HCEC 1CT (cell line): ENCODE measurements around the gene PGAP2.
"Not testable (repeated sequence)": the region's sequence is repeated elsewhere in the genome, so short reads cannot be mapped to it uniquely, and the experiment has no call there.

Experiments
- DNase-seq: peaks from one replicate; pipeline ENCODE4 v3.0.0-alpha.2; 2017

Gene PGAP2

GRCh38 chr11:3808861-3809623 lies 682 bp downstream of the PGAP2 start:
- peak; percentile 59 for DNase-seq

DNA sequence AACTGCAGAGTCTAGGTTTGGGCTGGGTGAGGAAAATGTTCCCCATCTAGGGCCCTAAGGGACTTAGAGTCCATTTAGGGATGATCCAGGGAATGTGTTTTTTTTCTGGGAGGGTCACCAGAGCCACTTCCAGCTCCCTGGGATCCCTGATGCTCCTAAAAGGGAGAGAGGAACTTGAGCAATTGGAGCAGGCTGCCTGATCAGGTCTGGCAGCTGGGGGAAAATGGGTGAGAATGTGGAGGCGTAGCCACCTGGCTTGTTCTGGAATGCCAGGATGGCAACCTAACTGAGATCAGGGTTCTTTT lies 1.2 kb downstream of the PGAP2 start:
- no peak for DNase-seq

DNA sequence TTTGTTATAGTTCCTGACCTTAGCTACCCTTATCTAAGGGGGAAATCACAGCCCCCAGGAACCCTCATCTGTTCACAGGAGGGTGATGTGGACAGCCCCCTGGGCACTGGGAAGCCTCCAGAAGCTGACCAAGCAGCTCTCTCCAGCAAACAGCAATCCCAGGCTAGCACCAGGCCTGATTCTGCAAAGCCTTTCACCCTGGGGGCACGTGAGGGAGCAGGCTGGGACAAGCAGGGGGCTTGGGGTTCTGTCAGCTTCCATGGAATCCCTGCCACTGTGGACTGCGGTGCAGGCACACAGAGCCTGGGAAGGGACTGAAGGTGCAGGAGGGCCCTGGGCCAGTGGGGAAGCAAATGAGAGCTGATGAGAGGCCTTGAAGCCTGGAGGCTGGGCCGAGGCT lies 2.1 kb downstream of the PGAP2 start:
- no peak for DNase-seq

- DNase-seq = no peak
These were observed 2.6 kb downstream of the PGAP2 start for GRCh38 chr11:3810951-3811350.

GRCh38 chr11:3814832-3815231 lies 6.5 kb downstream of the PGAP2 start:
- DNase-seq = not testable (repeated sequence)

GRCh38 chr11:3815845-3816244 lies 7.5 kb downstream of the PGAP2 start:
- DNase-seq = no peak

GRCh38 chr11:3816673-3817072 lies 8.3 kb downstream of the PGAP2 start:
- no peak for DNase-seq

GRCh38 chr11:3817181-3817800 lies 8.9 kb downstream of the PGAP2 start:
- DNase-seq = no peak

GRCh38 chr11:3820971-3821370 lies 12.6 kb downstream of the PGAP2 start:
- DNase-seq = no peak

- no peak for DNase-seq
These were observed 14.0 kb downstream of the PGAP2 start for GRCh38 chr11:3822312-3822711.

GRCh38 chr11:3823303-3823702 lies 14.9 kb downstream of the PGAP2 start:
- DNase-seq = peak; percentile 81

DNA sequence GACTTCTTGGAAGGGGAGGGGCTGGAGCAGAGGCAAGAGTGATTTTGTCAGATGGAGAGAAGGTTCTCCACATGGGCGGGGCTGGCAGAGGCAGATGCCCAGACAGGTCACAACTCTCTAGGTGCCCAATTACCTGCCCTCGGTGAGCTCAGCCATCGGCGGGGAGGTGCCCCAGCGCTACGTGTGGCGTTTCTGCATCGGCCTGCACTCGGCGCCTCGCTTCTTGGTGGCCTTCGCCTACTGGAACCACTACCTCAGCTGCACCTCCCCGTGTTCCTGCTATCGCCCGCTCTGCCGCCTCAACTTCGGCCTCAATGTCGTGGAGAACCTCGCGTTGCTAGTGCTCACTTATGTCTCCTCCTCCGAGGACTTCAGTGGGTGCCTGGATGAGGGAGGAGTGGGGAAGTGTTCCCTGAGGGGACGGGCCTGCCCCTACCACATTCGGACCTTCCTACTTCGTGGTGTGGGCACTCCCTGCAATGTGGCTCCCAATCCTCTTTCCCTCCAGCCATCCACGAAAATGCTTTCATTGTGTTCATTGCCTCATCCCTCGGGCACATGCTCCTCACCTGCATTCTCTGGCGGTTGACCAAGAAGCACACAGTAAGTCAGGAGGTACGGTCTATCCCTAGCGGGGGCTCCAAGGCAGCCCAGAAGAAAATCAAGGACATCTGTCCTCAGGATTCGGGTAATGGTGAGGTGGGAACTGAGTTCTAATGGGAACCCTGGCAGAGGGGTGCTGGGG lies 15.6 kb downstream of the PGAP2 start:
- no peak for DNase-seq

DNA sequence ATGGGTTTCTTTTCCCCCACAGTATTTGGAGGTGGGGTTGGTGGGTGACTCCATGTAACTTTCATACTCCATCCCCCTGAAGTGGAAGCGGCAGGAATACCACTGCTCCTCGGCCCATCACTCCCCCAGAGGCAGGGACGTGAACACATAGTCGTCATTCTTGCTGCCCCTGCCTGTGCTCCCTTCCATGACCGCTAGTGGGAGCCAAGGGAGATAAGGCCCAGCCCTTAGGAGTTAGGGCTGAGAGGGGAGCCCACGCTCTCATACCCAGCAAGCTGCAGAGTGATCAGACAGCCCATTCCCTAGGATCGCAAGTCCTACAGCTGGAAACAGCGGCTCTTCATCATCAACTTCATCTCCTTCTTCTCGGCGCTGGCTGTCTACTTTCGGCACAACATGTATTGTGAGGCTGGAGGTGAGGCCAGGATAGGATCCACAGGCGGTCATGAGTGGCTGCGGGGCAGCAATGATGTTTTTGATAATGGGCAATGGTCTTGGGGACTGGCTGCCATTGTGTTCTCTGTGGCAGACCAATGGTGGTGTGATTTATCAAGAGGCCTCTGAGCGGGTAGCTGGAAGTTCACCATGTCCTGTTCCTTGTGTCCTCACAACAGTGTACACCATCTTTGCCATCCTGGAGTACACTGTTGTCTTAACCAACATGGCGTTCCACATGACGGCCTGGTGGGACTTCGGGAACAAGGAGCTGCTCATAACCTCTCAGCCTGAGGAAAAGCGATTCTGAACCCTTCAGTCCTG lies 16.5 kb downstream of the PGAP2 start:
- DNase-seq = no peak

GRCh38 chr11:3825473-3826154 lies 17.3 kb downstream of the PGAP2 start:
- no peak for DNase-seq

- DNase-seq = no peak
These were observed 18.4 kb downstream of the PGAP2 start for GRCh38 chr11:3826721-3827120.

GRCh38 chr11:3827434-3828186 lies 19.2 kb downstream of the PGAP2 start:
- no peak for DNase-seq

GRCh38 chr11:3830088-3830487 lies 21.7 kb downstream of the PGAP2 start:
- no peak for DNase-seq

DNA sequence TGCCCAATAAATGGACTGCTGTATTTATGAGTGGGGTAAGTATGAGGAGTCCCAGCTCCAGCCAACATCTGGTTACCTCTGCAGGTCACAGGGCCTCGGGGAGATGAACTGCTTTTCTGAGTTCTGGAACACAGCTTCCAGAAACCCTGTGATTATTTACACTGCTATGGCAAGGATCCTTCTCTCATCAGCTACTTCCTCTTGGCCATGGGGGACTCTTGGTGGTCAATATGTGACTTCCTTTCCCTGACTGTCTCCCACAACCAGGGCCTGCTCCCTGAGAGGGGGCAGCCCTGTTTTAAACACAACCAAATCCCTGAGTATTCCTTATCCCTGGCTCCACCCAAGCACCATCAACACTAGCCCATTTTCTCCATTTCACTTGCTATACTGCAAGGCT lies 22.4 kb downstream of the PGAP2 start:
- no peak for DNase-seq

DNA sequence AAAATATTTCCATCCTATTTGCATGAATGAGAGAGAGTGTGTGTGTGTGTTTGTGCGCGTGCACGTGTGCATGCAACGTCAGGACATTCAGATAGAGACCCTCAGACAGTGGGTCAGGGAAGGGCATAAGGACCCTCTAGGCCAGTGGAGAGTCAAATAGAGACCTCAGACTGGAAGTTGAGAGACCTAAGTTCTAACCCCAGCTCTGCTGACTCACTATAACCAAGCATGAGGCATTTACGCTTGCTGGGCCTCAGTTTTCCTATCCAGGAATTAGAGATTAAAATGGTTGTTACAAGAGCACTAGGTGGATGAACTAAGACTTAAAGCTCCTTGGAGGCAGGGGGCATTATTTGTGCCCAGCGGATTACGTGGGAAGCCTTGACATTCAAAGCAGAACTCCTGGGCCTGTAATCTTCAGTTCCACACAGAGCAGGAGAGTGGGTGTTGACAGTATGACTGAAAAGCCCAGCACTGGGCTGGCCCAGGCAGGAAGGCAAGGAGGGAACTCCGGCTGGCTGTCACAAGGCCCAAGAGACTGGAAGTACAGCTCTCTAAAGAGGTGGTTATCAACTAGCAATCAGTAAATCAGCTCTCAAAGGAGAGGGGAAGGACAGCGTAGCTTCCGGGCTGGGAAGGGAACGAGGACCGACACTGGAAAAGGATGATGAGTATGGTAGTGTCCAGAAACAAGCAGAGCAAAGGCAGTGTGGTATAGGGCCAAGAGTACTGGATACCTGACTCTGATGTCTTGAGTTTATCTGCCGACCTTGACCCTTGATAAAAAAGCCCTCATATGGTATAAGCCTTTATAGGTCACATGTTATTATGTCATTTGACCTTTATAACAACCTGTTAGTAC lies 23.2 kb downstream of the PGAP2 start:
- no peak for DNase-seq

- no peak for DNase-seq
These were observed 24.5 kb downstream of the PGAP2 start for GRCh38 chr11:3832816-3833215.

GRCh38 chr11:3833449-3833848 lies 25.1 kb downstream of the PGAP2 start:
- DNase-seq = no peak
